HG03520 (cell line): ENCODE measurements around the gene SPEG.

ENCODE experiments used
- ATAC-seq: cut with Tn5 transposase; IDR thresholded peaks from one replicate; pipeline ENCODE4 v1.9.1; 2021; ENCODE audit warnings: mild to moderate bottlenecking, moderate library complexity; ENCODE audit not compliant: unreplicated experiment

SPEG gene

DNA sequence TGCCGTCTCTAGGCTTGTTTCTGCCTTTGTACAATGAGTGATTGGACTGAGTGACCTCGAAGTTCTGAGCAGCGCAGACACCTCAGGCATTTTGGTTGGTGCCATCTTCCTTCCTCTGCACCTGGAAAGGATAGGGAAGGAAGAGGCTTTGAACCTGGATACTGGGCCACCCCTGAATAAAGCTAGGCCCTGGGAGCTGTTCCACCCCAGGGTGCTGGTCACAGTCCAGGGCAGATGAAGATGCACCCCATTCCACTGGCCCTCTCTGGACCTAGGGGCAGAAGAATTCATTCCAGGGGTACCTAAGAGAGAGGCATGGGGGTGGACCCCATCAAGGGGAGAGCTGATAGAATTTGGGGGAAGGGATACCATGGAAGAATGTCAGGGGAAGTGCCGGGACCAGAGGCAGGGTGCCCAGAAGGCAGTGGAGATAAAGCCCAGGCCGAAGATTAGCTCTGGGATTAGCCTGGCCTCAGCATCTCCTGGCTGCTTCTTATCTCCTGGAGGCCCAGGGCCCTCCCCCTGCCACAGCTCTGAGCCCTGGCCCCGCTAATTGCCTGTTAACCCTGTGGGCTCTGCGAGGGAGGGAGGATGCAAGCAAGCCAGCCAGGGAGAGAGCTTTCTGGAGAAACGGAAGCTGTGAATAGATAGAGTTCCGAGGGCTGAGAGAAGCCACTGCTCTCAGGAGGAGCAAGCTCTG lies 91.0 kb downstream of the SPEG start:
- no peak for ATAC-seq

DNA sequence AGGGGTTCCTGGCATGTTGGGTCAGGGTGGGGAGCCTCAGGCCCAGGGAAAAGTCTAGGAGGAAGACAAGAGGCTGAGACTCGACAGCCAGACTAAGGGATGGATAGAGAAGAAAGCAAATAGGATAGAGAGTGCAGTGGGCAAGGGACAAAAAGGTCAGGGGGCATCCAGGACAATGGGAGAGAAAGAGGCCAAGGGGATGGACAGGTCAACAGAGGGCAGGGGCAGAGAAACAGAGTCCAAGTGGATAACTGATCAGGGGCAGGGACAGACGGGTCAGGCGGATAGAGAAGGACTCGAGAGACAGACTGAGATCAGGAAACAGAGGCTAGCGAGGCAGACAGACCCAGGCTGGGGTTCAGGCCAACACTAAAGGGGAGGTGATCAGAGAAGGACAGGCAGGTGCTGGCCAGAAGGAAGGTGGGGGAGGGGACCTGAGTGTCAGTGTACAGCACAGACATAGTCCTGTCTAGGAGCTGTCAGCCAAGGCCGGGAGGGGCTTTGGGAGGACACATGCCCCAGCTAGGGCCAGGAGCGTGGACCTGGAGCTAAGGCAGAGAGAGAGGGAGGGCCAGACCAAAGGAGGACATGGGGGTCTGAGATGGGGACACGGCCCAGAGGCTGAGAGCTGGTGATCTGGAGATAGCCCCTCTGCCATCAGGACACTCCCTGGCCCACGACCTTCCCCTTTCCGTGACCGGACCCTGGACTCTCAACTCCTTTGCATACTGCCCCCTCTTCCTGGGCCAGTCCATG lies 91.9 kb downstream of the SPEG start:
- no peak for ATAC-seq

DNA sequence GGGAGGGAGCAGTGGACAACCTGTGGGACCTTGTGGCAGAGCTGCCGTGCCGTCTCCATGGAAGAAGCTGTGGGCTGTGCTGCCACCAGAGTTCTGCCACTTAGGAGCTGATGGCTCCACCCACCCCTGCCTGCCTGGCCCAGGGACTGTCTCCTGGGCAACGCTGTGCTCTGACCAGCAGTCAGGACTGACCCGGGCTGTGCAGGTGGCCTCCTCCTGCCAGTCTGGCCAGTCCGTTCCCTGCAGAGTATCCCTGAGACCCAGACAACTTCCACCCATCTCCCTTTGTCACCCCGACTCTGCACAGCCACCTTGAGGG lies 92.4 kb downstream of the SPEG start:
- no peak for ATAC-seq

DNA sequence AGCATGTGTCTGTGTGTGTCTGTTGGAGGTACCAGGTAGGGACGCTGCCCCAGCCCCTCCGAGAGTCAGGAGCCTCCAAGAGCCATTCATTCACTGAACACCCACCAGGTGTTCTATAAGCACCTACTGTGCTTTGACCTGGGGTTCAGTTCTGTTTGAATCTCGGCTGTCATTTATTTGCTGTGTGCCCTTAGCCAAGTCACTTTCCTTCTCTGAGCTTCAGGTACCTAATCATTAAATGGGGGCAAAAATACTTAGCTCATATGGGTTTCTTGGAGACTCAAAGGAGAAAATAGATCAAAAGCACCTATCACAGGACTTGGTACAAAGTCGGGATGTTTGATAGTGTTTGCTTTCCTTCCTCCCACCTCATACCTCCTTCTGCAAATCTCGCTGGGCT lies 92.8 kb downstream of the SPEG start:
- no peak for ATAC-seq

DNA sequence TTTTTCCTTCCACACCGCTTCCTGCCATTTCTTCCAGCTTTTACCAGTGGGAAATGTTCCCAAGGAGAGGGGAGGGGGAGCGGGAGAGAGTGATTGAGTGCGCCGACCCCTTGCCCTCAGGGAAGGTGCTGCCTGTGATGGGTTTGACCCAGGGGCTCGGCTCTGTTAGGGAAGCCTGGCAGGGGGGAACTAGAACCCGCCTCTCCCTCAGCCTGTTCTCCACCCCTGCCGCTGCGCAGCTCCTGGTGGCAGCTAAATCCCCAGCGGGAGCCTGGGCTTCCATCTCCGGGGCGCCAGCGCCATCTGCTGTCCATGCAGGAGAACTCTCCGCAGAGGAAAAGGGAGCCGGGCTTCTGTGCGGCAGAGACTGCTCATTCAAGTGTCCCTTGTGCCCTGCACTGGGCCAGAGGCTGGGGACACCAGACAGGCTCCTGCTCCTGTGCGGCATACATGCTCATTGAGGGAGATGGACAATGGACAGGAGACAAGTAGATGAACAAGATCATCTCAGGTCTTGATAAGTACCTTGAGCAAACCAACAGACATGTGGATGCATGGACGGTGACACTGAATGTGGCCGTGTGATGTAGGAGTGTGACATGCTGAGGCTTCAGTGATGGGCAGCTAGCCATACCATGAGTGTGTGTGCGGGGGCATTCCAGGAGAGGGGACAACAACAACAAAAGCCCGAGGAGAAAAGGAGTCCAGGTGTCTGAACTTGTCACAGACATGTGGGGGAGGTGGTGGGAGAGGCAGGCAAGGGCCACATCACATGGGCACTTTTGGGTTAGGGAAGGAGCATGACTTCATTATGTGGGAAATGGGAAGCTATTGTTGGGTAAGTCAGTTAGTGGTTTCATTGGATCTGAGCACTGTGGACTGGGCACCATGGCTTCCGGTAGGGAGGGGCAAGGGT lies 95.7 kb downstream of the SPEG start:
- ATAC-seq, result peak; percentile 84

DNA sequence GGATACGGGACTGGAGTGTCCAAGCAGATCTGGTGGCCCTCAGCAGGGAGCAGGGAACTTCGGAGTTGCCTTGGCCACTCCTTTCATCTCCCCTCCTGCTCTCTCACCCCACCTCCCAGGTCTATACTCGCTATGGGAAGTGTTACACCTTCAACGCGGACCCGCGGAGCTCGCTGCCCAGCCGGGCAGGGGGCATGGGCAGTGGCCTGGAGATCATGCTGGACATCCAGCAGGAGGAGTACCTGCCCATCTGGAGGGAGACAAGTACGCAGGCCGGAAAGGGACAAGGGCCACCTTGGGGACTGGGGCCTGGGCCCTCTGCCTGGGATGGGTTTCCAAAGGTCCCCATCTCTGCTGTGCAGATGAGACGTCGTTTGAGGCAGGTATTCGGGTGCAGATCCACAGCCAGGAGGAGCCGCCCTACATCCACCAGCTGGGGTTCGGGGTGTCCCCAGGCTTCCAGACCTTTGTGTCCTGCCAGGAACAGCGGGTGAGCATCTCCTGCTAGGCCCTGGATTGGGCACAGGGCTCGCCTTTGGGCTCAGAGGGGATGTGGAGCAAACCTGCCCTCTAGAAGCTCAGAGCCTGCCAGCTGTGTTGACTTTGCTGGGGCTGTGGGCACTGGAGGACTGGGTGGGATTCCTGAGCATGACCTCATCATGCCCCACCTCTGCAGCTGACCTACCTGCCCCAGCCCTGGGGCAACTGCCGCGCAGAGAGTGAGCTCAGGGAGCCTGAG lies 97.2 kb downstream of the SPEG start:
- no peak for ATAC-seq

DNA sequence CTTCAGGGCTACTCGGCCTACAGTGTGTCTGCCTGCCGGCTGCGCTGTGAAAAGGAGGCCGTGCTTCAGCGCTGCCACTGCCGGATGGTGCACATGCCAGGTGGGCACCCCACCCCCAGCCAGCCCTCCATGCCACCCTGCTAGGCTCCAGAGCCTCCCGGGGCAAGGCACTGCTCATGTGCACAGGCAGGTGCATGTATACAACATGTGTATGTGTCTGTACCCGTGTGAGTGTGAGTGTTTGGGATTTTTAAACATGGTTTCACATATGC lies 97.7 kb downstream of the SPEG start:
- ATAC-seq, result no peak

DNA sequence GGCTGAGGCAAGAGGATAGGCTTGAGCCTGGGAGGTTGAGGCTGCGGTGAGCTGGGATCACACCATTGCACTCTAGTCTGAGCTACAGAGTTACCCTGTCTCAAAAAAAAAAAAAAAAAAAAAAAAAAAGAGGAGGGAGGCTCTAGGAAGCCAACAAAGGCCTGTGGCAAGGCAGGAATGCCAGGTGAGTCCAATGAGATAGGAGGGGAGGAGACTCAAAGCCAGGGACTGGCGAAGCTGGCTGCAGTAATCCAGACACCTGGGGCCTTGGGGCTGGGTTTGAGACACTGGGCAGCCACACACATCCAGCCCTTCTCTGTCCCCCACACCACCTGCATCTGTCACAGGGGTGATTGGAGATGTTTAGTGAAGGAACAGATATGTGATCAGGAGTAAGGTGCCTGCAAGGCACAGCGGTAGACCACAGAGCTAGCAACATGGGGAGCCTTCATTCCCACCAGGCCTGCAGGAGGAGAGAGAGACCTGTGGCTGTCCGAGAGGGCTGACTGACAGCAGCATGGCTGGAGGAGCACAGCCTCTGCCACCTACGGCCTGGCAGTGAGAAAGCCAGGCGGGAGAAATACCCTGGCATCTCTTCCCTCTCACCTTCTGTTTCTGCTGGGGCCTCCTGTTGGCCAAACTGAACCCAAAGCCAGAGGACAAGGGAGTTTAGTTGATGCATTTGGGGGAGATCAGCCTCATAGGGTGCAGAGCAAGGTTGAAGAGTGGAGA lies 99.5 kb downstream of the SPEG start:
- ATAC-seq, result no peak

DNA sequence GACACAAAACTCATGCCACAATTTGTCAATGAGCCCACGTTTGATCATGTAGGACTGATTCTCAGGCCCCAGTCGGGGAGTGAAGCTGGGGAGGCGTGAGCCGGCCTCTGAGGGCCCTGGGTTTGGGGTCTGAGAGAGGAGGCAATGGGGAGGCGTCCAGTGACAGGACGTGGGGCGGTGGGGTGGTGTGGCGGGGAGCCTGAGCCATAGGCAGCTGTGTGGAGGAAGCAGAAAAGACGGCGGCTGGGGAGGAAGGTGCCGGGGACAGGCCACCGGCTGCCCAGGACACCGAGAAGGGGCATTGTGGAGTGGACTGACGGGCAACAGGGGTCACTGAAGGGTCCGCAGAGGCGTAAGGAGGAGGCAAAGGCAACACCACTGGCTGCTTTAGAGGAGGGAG lies 101.8 kb downstream of the SPEG start:
- no peak for ATAC-seq

DNA sequence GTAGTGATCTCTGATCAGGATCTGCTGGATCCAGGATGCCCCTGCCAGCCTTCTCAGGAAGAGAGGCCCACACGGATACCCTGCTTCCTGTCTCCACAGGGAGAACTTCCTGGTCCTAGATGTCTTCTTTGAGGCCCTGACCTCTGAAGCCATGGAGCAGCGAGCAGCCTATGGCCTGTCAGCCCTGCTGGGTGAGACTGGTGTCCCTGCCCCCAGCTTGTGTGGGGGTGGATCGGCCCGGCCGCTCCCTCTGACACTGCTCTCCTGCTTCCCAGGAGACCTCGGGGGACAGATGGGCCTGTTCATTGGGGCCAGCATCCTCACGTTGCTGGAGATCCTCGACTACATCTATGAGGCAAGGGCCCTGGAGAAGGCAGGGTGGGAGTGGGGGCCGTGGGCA lies 102.3 kb downstream of the SPEG start:
- no peak for ATAC-seq

DNA sequence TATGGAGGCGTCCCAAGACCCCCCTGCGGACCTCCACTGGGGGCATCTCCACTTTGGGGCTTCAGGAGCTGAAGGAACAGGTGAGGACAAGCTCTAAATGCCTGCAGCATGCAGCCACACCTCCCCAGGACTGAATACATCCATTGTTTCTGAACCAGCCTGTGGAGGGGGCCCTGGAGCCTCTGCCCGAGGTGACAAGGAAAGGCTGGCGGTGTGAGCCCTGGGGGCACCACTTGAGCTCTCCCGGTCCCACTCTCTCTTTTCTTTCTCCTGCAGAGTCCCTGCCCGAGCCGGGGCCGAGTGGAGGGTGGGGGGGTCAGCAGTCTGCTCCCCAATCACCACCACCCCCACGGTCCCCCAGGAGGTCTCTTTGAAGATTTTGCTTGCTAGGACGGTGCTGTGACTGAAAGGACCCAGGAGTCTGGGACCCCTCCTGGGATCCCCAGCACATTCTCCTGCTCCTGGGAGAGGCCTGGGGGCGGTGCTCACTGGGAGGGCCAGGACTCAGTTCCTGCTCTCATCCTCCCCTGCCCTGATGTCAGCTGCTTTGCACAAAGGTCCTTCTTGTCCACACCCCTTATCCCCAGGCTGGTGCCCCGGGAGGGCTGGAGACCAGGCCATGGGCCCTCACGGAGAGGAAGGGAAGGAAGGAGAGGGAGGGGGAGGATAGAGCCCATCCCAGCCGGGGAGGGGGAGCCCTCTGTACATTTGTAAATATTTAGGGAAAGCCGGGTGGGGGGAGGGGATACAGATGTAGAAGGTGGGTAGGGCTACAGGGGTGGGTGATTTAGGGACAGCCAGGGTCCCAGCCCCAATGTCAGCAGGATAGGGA lies 103.2 kb downstream of the SPEG start:
- ATAC-seq, result no peak

DNA sequence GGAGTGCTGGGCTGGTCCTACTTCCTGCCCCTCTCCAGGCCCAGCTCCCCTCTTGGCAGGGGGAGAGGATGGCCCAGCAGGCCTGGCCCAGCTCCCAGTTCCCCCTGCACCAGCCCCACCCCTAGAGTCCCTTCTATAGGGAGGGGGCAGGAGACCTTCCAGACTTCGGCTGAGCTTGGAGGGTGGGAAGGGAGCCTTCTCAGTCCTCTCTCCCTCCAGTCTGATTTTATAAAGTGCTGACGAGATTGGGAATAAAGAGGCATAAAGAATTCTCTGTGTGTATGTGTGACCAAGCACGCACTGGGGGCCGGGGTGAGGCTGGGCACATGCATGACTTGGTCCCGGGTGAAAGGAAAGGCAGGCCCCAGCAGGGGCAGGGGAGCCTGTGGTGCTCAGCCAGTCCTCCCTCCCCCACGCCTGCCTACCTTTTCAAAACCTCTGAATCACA lies 103.9 kb downstream of the SPEG start:
- ATAC-seq, result no peak

DNA sequence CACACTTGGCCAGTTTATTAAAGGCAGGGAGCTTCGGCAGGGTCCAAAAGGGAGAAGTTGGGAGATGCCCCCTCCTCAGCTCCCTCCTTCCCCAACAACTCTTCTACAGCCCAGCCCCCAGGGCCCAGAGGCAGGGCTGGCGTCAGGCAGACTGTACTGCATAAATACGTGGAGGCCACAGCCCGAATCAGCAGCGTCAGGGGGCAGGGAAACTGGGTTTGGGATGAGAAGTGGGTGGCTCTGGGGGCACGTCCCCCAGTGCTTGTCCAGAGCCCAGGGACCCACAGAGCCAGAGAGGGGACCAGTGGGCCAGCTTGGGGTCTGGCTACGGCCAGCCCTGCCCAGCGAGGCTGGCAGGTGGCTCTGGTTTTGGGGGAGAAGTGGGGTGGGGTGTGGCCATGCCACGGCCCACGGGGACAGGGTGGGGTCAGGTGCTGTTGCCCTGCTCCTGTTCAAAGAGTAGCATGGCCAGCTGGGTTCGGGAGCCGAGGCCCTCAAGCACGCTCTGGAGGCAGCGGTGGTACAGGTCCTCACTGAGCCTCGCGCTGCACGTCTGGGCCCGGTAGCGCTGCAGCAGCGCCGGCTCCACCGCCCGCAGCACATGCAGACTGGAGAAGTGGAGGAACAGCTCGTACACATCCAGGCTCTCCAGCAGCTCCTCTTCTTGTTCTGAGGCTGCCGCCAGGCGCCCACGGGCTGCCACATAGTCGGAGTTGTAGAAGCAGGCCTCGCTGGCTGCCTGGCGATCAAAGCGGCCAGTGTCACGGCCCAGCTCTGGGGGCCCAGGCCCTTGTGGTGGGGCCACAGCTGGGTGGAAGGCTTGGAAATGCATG lies 104.5 kb downstream of the SPEG start:
- no peak for ATAC-seq

DNA sequence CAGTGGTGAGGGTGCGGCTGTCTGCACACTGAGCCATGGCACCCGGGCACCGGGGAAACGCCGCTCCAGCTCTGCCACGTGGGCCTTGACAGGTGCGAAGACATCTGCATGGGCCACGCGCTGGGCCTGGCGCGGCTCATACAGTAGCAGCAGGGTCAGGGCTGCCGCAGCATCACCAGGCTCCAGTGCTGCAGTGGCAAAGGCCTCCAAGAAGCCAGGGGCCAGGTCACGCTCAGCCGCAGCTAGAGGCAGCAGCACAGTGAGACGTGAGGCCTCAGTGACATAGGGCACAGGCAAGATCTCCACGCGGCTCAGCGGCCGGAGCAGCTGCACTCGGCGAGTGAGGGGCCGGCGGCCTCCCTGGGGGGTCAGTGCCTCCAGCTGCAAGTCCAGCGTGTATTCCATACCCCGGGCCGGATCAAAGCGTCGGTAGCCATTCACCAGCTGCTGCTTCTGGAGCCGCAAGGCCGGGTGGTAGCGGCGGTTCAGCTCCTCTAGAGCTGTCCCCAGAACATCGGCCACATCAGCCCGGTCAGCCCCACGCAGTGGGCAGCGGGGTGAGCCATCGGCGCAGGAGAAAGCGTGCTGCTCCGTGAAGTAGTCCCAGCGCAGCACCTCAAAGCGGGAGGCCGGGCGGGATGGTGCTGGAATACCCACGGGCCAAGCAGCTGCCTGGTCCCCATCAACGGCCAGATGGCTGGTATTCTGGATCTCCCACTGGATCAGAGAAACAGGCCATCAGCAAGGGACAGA lies 105.5 kb downstream of the SPEG start:
- no peak for ATAC-seq

DNA sequence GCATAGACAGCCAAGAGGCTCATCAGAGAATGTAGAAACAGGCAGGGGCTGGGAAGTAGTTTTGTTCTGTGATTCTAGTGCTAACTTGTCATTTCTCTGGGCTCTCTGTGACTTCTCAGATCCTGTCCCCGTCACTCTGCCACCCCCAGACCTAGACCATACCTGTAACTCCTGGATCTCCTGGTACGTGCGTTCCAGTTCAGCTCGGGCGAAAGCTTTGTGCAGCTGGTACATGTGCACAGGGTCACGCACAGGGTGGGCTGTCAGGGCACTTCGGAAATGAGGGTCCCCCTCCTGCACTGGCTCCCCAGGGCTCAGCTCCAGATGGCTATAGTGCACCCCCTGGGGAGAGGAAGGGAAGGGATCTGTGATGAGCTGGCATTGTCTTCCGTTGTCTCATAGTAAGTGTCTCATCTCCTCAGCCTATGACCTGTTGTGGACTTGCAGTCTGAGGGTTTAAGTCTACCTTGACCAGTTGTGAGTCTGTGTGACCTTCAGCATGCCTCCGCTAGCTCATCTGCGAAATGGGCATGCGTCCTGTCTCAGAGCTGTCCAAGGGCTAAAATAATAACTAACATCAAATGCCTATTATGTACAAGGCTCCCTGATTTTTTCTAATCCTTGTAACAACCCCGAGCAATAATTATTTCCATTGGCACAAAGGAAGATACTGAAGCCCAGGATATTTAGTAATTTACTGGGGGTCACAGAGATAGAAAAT lies 106.3 kb downstream of the SPEG start:
- ATAC-seq, result no peak

DNA sequence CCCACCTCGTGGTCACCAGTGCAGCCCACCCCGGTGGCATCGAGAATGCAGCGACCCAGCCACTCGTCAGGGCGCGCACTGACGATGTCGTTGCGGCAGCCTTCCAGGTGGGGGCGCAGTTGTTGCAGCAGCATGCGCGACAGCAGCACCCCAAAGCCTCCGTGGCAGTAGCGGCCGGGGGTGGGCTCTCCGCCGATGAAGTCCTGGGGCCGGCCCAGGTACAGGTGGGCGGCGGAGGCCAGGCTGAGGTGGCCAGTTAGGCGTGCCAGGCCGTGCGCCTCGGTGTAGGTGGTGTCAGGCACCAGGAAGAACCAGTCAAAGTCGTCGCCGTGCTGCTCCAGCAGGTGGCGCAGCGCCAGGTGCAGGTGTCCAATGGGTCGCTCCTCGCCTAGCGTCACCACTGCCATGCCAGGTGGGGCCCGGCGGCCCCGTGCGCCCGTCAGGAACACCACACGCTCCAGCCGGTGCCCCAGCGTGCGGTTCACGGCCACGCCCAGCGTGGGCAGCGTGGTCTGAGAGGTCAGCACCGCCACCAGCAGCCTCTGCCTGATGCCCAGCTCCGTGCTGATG lies 107.1 kb downstream of the SPEG start:
- peak; percentile 44 for ATAC-seq

DNA sequence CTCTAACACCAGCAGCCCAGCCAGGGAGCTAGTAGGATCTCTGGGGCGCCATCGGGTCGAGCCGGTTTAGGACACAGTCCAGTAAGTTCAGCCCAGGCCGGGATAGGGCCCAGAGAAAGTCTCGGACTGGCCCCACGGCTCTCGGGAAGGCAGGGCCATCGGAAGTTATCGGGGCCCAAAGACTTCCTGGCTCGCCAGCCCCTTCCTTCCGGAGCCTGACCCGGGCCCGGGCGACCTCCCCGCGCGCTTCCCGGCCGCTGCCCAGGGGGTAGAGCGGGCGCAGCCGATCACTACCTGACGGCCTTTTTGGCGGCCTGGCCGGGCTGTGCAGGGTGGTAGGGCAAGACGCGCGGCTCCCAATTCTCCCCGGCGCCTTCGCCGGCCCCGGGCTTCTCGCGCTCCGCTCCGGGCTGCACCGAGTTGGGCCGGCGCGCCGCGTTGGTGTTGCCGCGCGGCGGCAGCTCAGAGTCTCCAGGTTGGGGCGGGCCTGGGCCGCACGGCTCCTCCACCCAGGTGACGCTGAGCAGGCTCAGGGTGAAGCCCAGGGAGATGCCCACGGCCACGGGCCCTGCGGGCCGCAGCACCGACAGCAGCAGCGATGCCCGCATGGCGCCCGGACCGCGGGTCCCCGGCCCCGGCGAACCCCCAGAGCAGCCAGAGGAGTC lies 108.4 kb downstream of the SPEG start:
- peak; percentile 34 for ATAC-seq
